ENCODE results near the gene RAB9A.

Gene RAB9A

GRCh38 chrX:13748486-13748885 is 59.6 kb downstream of the RAB9A start:
- no peak for DNase-seq (ENCODE audit: low read depth in 2 of 2)

DNA sequence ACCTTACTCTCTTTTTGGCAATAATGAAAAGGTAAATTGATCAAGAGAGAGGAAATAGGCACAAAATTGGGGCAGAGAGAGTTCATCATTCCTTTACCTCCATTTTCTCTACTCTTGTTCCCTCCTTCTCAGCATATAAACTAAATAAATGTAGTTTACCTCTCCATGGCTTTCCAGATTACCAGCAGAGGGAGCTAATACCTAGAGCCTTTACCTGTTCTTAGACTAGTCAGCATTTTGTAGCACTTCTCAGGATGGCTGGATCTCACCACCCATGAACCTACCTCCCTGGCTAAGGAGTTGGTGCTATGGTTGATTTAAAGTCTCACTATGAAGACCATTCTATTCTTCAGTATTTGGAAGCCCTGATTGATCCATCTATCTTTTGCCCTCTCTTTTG is 61.3 kb downstream of the RAB9A start:
- DNase-seq (ENCODE audit: low read depth in 2 of 2): no peak

DNA sequence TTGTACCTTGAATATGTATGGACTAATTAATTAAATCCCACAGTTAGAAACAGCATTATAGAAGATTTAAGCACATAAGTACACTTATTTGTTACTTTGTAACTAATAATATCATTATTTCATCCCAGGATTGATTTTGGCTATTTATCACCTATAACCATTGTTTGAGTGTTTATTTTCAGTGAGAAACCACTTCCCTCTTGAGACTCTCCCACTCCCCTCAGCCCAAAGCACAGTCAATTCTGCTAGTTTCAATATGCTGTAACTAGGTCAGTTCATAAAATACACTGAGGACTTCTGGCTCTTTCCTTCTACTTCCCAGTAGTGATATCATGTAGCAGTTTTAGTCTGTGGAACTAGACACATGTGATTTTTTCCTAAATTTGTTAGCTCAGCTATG is 61.9 kb downstream of the RAB9A start:
- no peak for DNase-seq (ENCODE audit: low read depth in 2 of 2)

GRCh38 chrX:13752141-13752540 is 63.2 kb downstream of the RAB9A start:
- DNase-seq (ENCODE audit: low read depth in 2 of 2): no peak

- no peak for DNase-seq (ENCODE audit: low read depth in 2 of 2)
Observed at GRCh38 chrX:13752646-13753045, 63.7 kb downstream of the RAB9A start.

DNA sequence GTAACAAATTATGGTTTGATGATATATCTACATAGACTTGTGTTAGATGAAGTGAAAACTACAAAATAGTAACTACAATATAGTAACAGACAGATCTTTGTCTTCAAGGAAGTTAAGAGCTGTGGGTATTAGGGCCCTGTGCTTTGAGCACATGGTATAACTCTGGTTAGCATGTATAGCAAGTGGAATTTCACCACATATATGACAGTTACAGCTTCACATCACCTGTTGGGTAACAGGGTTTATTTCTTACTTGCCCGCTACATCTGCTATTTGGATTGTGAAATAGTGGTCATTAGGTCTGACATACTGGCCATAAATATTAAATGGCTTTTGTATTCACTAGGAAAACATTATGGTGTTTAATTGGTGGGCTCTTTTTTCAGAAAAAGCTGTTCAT is 65.8 kb downstream of the RAB9A start:
- no peak for DNase-seq (ENCODE audit: low read depth in 2 of 2)

GRCh38 chrX:13755254-13755653 is 66.3 kb downstream of the RAB9A start:
- no peak for DNase-seq (ENCODE audit: low read depth in 2 of 2)

- no peak for DNase-seq (ENCODE audit: low read depth in 2 of 2)
Observed at GRCh38 chrX:13756381-13756780, 67.5 kb downstream of the RAB9A start.

- DNase-seq (ENCODE audit: low read depth in 2 of 2): no peak
Observed at GRCh38 chrX:13759152-13759718, 70.3 kb downstream of the RAB9A start.

Measured in stimulated activated CD4-positive, alpha-beta T cell treated with anti-CD3 and anti-CD28 coated beads, Interleukin-15, amount 100 ng/mL, for 48 hours (primary cell).